ENCODE results near the gene CKM.

DNA sequence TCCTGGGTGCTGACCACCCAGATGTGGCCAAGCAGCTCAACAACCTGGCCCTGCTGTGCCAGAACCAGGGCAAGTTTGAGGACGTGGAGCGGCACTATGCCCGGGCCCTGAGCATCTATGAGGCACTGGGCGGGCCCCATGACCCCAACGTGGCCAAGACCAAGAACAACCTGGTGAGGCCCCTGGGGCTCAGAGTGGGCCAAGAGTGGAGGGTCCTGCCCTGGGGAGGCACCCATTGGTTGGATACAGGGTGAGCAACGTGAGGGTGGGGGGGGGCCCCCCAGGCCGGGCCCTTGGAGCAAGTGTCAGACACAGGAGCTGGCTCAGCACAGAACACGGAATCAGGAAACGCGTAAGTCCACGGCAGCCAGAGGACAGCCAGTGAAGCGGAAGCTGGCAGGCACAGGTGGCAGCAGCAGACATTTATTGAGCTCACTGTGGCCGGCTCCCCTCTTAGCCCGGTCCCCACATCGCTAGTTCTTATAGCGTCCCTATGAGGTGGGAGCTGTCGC is 26.8 kb upstream of the CKM start:
- no peak for TF ChIP-seq CTCF (IDR thresholded peaks at IDR 0.05)
- TF ChIP-seq ZFX (IDR thresholded peaks at IDR 0.05; ENCODE audit: borderline replicate concordance) = no peak
